Endothelial cell of umbilical vein (primary cell): Measurements from ENCODE around the gene CRYGS. TPM values are rescaled to one million over a fixed set of nuclear protein-coding genes. Genes with fewer than 3 reads are reported as not detected.
A peak's percentile ranks its signal among the peaks of the same experiment; 100 is the strongest.

ENCODE experiments used
- BruUV-seq: library from RNA; stranded (reverse); fragments of 400-500 nt; replicated peaks from 2 replicates; lab custom pipeline; 2021; lab: Mats Ljungman, UMichigan
- CTCF ChIA-PET: fragments of 300-600, 350-600 bp; sonication (Branson Sonifier 250); formaldehyde crosslinking; loops from one replicate; lab custom pipeline; 2021; ENCODE audit warnings: antibody characterized with exemption, inconsistent platforms; lab: Charles Lee
- POLR2A ChIA-PET: fragments of 300-600, 350-600 bp; sonication (Branson Sonifier 250); formaldehyde crosslinking; loops from one replicate; lab custom pipeline; 2021; ENCODE audit warnings: antibody characterized with exemption, inconsistent platforms; lab: Charles Lee
- DNase-seq: peaks from one replicate; pipeline ENCODE4 v3.0.0-alpha.2; 2011; ENCODE audit warnings: low read depth, low spot score
- FAIRE-seq: peaks from 2 replicates; lab custom pipeline; 2011; peaks lifted over from hg19 to GRCh38; lab: Jason Lieb, UNC
- H2AFZ ChIP-seq: 2 replicates; pipeline ENCODE4 v1.6.0; 2012; ENCODE audit warnings: low read depth, low read length, control low read depth, inconsistent platforms
- H3K27ac ChIP-seq: 2 replicates; pipeline ENCODE4 v1.5.1; 2011; ENCODE audit warnings: low read depth, mild to moderate bottlenecking, control low read depth, low read length, moderate library complexity; ENCODE audit not compliant: insufficient read depth
- H3K27me3 ChIP-seq, 2 experiments: 2 replicates each; pipeline versions ENCODE4 v1.6.0 to v1.6.1; 2011; ENCODE audit warnings: low read length in 2 of 2, mixed read lengths in 1 of 2; ENCODE audit not compliant: control insufficient read depth in 2 of 2, insufficient read depth in 2 of 2
- H3K36me3 ChIP-seq, 2 experiments: 2 replicates in 1 of 2; 3 replicates in 1 of 2; pipeline ENCODE4 v1.5.1; 2011; ENCODE audit warnings: low read length in 2 of 2, mild to moderate bottlenecking in 1 of 2, moderate library complexity in 1 of 2; ENCODE audit not compliant: control insufficient read depth in 2 of 2, insufficient read depth in 2 of 2; ENCODE audit errors: extremely low read depth in 1 of 2
- H3K4me1 ChIP-seq: 3 replicates; pipeline ENCODE4 v1.5.1; 2011; ENCODE audit warnings: mild to moderate bottlenecking, low read length; ENCODE audit not compliant: control insufficient read depth, insufficient read depth; ENCODE audit errors: extremely low read depth
- H3K4me2 ChIP-seq: 2 replicates; pipeline ENCODE4 v1.6.1; 2011; ENCODE audit warnings: low read length, control low read depth, mixed read lengths; ENCODE audit not compliant: insufficient read depth
- H3K4me3 ChIP-seq, 3 experiments: fragments of 200-600 bp in 1 of 3; sonication (generic), shearing (Covaris generic) in 1 of 3; replicated peaks in 1 of 3; 2 replicates each; pipeline ENCODE4 v1.5.1; 2011 to 2016; ENCODE audit warnings: control low read depth in 3 of 3, low read length in 3 of 3, mild to moderate bottlenecking in 2 of 3, inconsistent platforms in 1 of 3, low read depth in 1 of 3, moderate library complexity in 1 of 3; ENCODE audit not compliant: insufficient read depth in 1 of 3
- H3K79me2 ChIP-seq: 2 replicates; pipeline ENCODE4 v1.6.0; 2012; ENCODE audit warnings: low read length, inconsistent platforms; ENCODE audit not compliant: control insufficient read depth, insufficient read depth
- H3K9ac ChIP-seq: replicated peaks from 2 replicates; pipeline ENCODE3; 2011; ENCODE audit warnings: low read length, control low read depth; ENCODE audit not compliant: insufficient read depth; ENCODE audit errors: extremely low read depth
- H3K9me1 ChIP-seq: replicated peaks from 3 replicates; pipeline ENCODE4 v1.6.0; 2011; ENCODE audit warnings: mild to moderate bottlenecking, low read length; ENCODE audit not compliant: control insufficient read depth, insufficient read depth; ENCODE audit errors: extremely low read depth
- H3K9me3 ChIP-seq: replicated peaks from 2 replicates; pipeline ENCODE4 v1.5.1; 2012; ENCODE audit warnings: low read length, inconsistent platforms; ENCODE audit not compliant: control insufficient read depth, insufficient read depth
- H4K20me1 ChIP-seq: replicated peaks from 2 replicates; pipeline ENCODE3; 2011; ENCODE audit warnings: mild to moderate bottlenecking, low read length; ENCODE audit not compliant: control insufficient read depth, insufficient read depth; ENCODE audit errors: extremely low read depth
- EZH2 ChIP-seq: IDR thresholded peaks from 2 replicates; pipeline ENCODE4 v1.6.1; 2012; ENCODE audit warnings: borderline replicate concordance, low read depth, mild to moderate bottlenecking, moderate library complexity, low read length, inconsistent platforms; ENCODE audit not compliant: severe bottlenecking
- FOS ChIP-seq: IDR thresholded peaks from 2 replicates; pipeline ENCODE4 v1.6.1; 2011; ENCODE audit warnings: mild to moderate bottlenecking, low read length, moderate library complexity, borderline replicate concordance; ENCODE audit not compliant: insufficient read depth
- GATA2 ChIP-seq: IDR thresholded peaks from 2 replicates; pipeline ENCODE4 v1.7.0; 2011; ENCODE audit warnings: low read depth, mild to moderate bottlenecking, moderate library complexity, mixed read lengths, low read length; ENCODE audit not compliant: insufficient read length, insufficient read depth
- JUN ChIP-seq: IDR thresholded peaks from 2 replicates; pipeline ENCODE4 v1.6.1; 2011; ENCODE audit warnings: borderline replicate concordance, low read depth; ENCODE audit not compliant: insufficient read length, insufficient read depth
- MAX ChIP-seq: IDR thresholded peaks from 2 replicates; pipeline ENCODE4 v1.6.1; 2011; ENCODE audit not compliant: insufficient read depth, insufficient read length
- MYC ChIP-seq: IDR thresholded peaks from one replicate; pipeline ENCODE4 v1.6.1; 2011; ENCODE audit warnings: mild to moderate bottlenecking, low read depth, low read length
- POLR2A ChIP-seq: IDR thresholded peaks from 2 replicates; pipeline ENCODE4 v1.6.1; 2012; ENCODE audit warnings: low read depth, mild to moderate bottlenecking, control low read depth, low read length
- POLR2AphosphoS5 ChIP-seq: IDR thresholded peaks from 2 replicates; pipeline ENCODE4 v1.6.1; 2012; ENCODE audit warnings: low read depth, mild to moderate bottlenecking, control low read depth, low read length, moderate library complexity; ENCODE audit not compliant: insufficient read depth
- dilution Hi-C: fragments of 300-500 bp; cut with MboI; formaldehyde crosslinking; loops from one replicate; pipeline ENCODE4 v1.15.0; 2019; ENCODE audit warnings: low sequenced_read_pairs; ENCODE audit not compliant: extremely low pct_ligation_motif_present
- intact Hi-C: fragments of 100-400 bp; cut with micrococcal nuclease; formaldehyde crosslinking; loops from one replicate; pipeline ENCODE4 v1.10.0; 2022
- polyA plus RNA-seq, 4 experiments: library from polyadenylated mRNA; depleted of rRNA in 3 of 4; stranded (reverse) in 3 of 4; unstranded in 1 of 4; fragments of >200 nt; gene quantifications; 2 replicates each; pipeline versions ENCODE4 v1.2.1 to v1.2.3, GENCODE V29; 2011 to 2012; ENCODE audit warnings: missing spikeins in 1 of 4
- total RNA-seq: library from RNA; stranded (reverse); gene quantifications from 2 replicates; pipeline ENCODE4 v1.2.3, GENCODE V29; 2021
- TF ChIP-seq, protein P1 (sequence below), 2 donors: IDR thresholded peaks; 1 replicate in 1 of 2; 2 replicates in 1 of 2; pipeline ENCODE4 v1.5.1; 2011; ENCODE audit warnings: low read length in 2 of 2, mild to moderate bottlenecking in 2 of 2, moderate library complexity in 2 of 2, control low read depth in 1 of 2, inconsistent platforms in 1 of 2, low read depth in 1 of 2; ENCODE audit not compliant: insufficient read depth in 1 of 2; ENCODE audit errors: extremely low read depth in 1 of 2

CRYGS gene
- total and polyA plus RNA-seq, 2 donors (not counting 3 experiments of a cell fraction or from before 2014, with no cell fraction given), result 5.0 TPM

DNA sequence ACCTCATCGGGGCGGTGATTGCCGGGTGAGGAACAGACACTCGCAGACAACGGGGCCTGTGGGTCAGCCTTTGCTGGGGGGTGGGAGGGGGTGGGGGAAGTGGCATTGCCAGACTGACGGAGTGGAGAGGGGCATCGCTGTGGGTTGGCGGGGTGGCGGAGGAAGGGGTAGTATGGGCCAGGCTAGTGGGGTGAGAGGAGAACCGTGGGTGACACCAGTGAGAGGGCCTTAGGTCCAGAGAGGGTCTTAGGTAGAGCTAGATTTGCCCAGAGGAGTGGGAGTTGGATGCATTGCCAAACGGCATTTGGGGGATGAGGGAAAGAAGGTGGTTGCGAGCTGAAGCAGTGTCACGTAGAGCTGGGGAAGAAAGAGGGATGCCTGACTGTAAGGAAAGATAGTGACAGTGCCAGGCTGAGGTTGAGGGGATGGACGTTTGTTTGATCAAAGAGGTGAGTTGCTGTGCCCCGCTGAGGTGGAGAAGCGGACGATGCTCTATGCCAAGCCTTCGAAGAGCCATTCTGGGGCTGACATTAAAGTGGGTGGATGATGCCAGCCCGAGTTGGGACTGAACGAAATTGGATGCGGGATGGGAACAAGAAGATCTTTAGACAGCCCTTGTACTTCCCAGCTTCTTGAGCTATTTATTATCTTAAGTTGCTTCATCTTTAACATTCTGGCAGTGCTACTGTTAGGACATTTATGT, 26.9 kb upstream of the CRYGS start:
- Histone ChIP-seq H3K79me2 (peaks cover 21% of the 10 kb centered on the region), H3K27ac (peak overlapping the region; percentile 67), H3K27me3 (no peaks in the 10 kb centered on the region), H4K20me1 (no peaks in the 10 kb centered on the region), H3K36me3 (peaks cover 4 to 6% of the 10 kb centered on the region in 2 experiments), H3K4me2 (peak overlapping the region; percentile 35), H3K4me1 (peaks cover 18% of the 10 kb centered on the region), H3K4me3 (peak overlapping the region; percentile 51 to 90 (median 61)), H2AFZ (peak overlapping the region; percentile 38), H3K9me1 (no peaks in the 10 kb centered on the region), H3K9ac (peak overlapping the region; percentile 84), H3K9me3 (no peaks in the 10 kb centered on the region)
- DNase-seq (peak; percentile 11), FAIRE-seq (no peak)
- TF ChIP-seq GATA2, result no peak
- TF ChIP-seq, protein P1, sequence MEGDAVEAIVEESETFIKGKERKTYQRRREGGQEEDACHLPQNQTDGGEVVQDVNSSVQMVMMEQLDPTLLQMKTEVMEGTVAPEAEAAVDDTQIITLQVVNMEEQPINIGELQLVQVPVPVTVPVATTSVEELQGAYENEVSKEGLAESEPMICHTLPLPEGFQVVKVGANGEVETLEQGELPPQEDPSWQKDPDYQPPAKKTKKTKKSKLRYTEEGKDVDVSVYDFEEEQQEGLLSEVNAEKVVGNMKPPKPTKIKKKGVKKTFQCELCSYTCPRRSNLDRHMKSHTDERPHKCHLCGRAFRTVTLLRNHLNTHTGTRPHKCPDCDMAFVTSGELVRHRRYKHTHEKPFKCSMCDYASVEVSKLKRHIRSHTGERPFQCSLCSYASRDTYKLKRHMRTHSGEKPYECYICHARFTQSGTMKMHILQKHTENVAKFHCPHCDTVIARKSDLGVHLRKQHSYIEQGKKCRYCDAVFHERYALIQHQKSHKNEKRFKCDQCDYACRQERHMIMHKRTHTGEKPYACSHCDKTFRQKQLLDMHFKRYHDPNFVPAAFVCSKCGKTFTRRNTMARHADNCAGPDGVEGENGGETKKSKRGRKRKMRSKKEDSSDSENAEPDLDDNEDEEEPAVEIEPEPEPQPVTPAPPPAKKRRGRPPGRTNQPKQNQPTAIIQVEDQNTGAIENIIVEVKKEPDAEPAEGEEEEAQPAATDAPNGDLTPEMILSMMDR (IDR thresholded peaks at IDR 0.05; ENCODE audit: extremely low read depth in 1 of 2, insufficient read depth in 1 of 2, low read depth in 1 of 2, low read length in 2 of 2), result no peak
- no peak for TF ChIP-seq EZH2
- TF ChIP-seq POLR2A, result no peak
- TF ChIP-seq JUN, result no peak
- no peak for TF ChIP-seq MAX
- TF ChIP-seq MYC, result no peak
- no peak for TF ChIP-seq POLR2AphosphoS5
- no peak for TF ChIP-seq FOS
- dilution Hi-C loops, result no loop called here
- CTCF ChIA-PET, result interaction anchor here (1.1 to 1.4 kb wide), 6 partner anchors 30 to 628 kb away, joined by 3 to 12 read pairs (median 8); no protein-coding TSS in a partner anchor
- intact Hi-C loops, result loop anchor here (1.0 to 5.0 kb wide), 7 partner anchors 46 to 633 kb away; partner anchors contain the start of genes EIF4A2, ETV5, RFC4 and RPL39L
- POLR2A ChIA-PET, result interaction anchor here (0.8 to 1.9 kb wide), 5 partner anchors 8 to 985 kb away, joined by 3 to 27 read pairs (median 4); partner anchors contain the start of genes EIF4A2, ETV5 and SENP2
- BruUV-seq, result no TSS peak
